ENCODE measurements around the gene SLC43A1. TPM values are rescaled to one million over a fixed set of nuclear protein-coding genes. Genes with fewer than 3 reads are reported as not detected.
A peak's percentile ranks its signal among the peaks of the same experiment; 100 is the strongest.

Gene SLC43A1
- total RNA-seq, 6 donors from 2014 or later = 7.1 to 72.3 (median 13.9) TPM

- DNase-seq = no peak
- peaks cover 0 to 9% (median 0%) of the 10 kb centered on the region in 4 donors for H3K27me3 ChIP-seq
- 68 to 72% methylated on average over 5 of the region's 5 CpGs for WGBS, 2 donors
Measured at GRCh38 chr11:57475671-57476046, 39.8 kb downstream of the SLC43A1 start.

GRCh38 chr11:57475191-57475590, 40.3 kb downstream of the SLC43A1 start:
- TF ChIP-seq POLR2A (IDR thresholded peaks at IDR 0.05) (no peak), CTCF (IDR thresholded peaks at IDR 0.05) (no peak), POLR2AphosphoS5 (IDR thresholded peaks at IDR 0.05) (no peak), EP300 (IDR thresholded peaks at IDR 0.05) (no peak)
- Histone ChIP-seq H3K36me3 (no peaks in the 10 kb centered on the region), H3K9me3 (no peaks in the 10 kb centered on the region), H3K27me3 (peaks cover 0 to 9% (median 0%) of the 10 kb centered on the region in 4 donors), H3K27ac (no peak overlapping the region), H3K4me3 (no peak overlapping the region), H3K4me1 (peaks cover 17 to 30% (median 19%) of the 10 kb centered on the region in 4 donors)
- ATAC-seq (ENCODE audit: low FRiP score in 2 of 2) (no peak), DNase-seq (no peak)
- WGBS, 2 donors = 50 to 52% methylated on average over 1 of the region's 1 CpG

More at GRCh38 chr11:57475671-57476046, 39.8 kb downstream of the SLC43A1 start:
- Histone ChIP-seq H3K9me3 (no peaks in the 10 kb centered on the region), H3K4me3 (peak overlapping the region in 2 of 4 donors; percentile 53 to 57), H3K4me1 (peaks cover 17 to 30% (median 19%) of the 10 kb centered on the region in 4 donors), H3K27ac (no peak overlapping the region), H3K36me3 (no peaks in the 10 kb centered on the region)
- TF ChIP-seq POLR2AphosphoS5 (IDR thresholded peaks at IDR 0.05) = no peak
- ATAC-seq (ENCODE audit: low FRiP score in 2 of 2) = no peak

- DNase-seq (no peak), ATAC-seq (ENCODE audit: low FRiP score in 2 of 2) (no peak)
- WGBS, 2 donors = 80 to 100% methylated on average over 2 to 5 of the region's 5 CpGs
- Histone ChIP-seq H3K36me3 (no peaks in the 10 kb centered on the region), H3K27me3 (peaks cover 0 to 9% (median 0%) of the 10 kb centered on the region in 4 donors), H3K4me1 (peaks cover 17 to 30% (median 19%) of the 10 kb centered on the region in 4 donors), H3K9me3 (no peaks in the 10 kb centered on the region), H3K27ac (no peak overlapping the region), H3K4me3 (no peak overlapping the region)
- TF ChIP-seq POLR2A (IDR thresholded peaks at IDR 0.05) (no peak), EP300 (IDR thresholded peaks at IDR 0.05) (no peak), CTCF (IDR thresholded peaks at IDR 0.05) (no peak), POLR2AphosphoS5 (IDR thresholded peaks at IDR 0.05) (no peak)
Measured at GRCh38 chr11:57474803-57475115, 40.7 kb downstream of the SLC43A1 start.

GRCh38 chr11:57474017-57474802, 41.3 kb downstream of the SLC43A1 start:
- Histone ChIP-seq H3K4me1 (peaks cover 17 to 30% (median 19%) of the 10 kb centered on the region in 4 donors), H3K4me3 (no peak overlapping the region), H3K36me3 (no peaks in the 10 kb centered on the region), H3K27ac (no peak overlapping the region), H3K27me3 (peaks cover 0 to 9% (median 0%) of the 10 kb centered on the region in 4 donors), H3K9me3 (no peaks in the 10 kb centered on the region)
- no peak for TF ChIP-seq EP300 (IDR thresholded peaks at IDR 0.05)
- TF ChIP-seq CTCF (IDR thresholded peaks at IDR 0.05) = no peak
- TF ChIP-seq POLR2AphosphoS5 (IDR thresholded peaks at IDR 0.05) = no peak
- TF ChIP-seq POLR2A (IDR thresholded peaks at IDR 0.05) = no peak
- ATAC-seq (ENCODE audit: low FRiP score in 2 of 2) (no peak), DNase-seq (no peak)
- WGBS, 2 donors = 34 to 54% methylated on average over 8 to 9 of the region's 9 CpGs

GRCh38 chr11:57473285-57473841, 42.1 kb downstream of the SLC43A1 start:
- Histone ChIP-seq H3K4me1 (peaks cover 17 to 30% (median 19%) of the 10 kb centered on the region in 4 donors), H3K27ac (no peak overlapping the region), H3K36me3 (no peaks in the 10 kb centered on the region), H3K27me3 (peaks cover 0 to 9% (median 0%) of the 10 kb centered on the region in 4 donors), H3K4me3 (no peak overlapping the region), H3K9me3 (no peaks in the 10 kb centered on the region)
- no peak for DNase-seq
- 50 to 56% methylated on average over 6 of the region's 6 CpGs for WGBS, 2 donors
- TF ChIP-seq CTCF (IDR thresholded peaks at IDR 0.05) (no peak), POLR2AphosphoS5 (IDR thresholded peaks at IDR 0.05) (no peak), EP300 (IDR thresholded peaks at IDR 0.05) (no peak), POLR2A (IDR thresholded peaks at IDR 0.05) (no peak)
- ATAC-seq (ENCODE audit: low FRiP score in 2 of 2) = no peak
